NB4 (cell line): ENCODE data around the gene TMEM82.

Experiments
- CTCF ChIP-seq: IDR thresholded peaks from one replicate; pipeline ENCODE4 v1.5.1; 2012; ENCODE audit warnings: low read depth, low read length
- MYC ChIP-seq: IDR thresholded peaks from 2 replicates; pipeline ENCODE4 v1.6.1; 2011; ENCODE audit warnings: low read depth, low read length

- TF ChIP-seq CTCF = no peak
- TF ChIP-seq MYC = no peak
Observed at GRCh38 chr1:15731735-15732685, 10.3 kb upstream of the TMEM82 start.
